Measurements from ENCODE around the gene C10orf67.
"Not testable (repeated sequence)": the region's sequence is repeated elsewhere in the genome, so short reads cannot be mapped to it uniquely, and the experiment has no call there.

C10orf67 gene

GRCh38 chr10:23368816-23369640 is 24.4 kb upstream of the C10orf67 start:
- no peak for DNase-seq (ENCODE audit: insufficient read length, low spot score)
- no peak for TF ChIP-seq CTCF (IDR thresholded peaks at IDR 0.05; ENCODE audit: insufficient read depth, missing control alignments)
- no peak for FAIRE-seq

GRCh38 chr10:23367896-23368595 is 23.4 kb upstream of the C10orf67 start:
- no peak for FAIRE-seq
- DNase-seq (ENCODE audit: insufficient read length, low spot score) = no peak
- TF ChIP-seq CTCF (IDR thresholded peaks at IDR 0.05; ENCODE audit: insufficient read depth, missing control alignments) = no peak

- not testable (repeated sequence) for FAIRE-seq; DNase-seq (ENCODE audit: insufficient read length, low spot score)
These were observed 20.9 kb upstream of the C10orf67 start for GRCh38 chr10:23365417-23366030.

GRCh38 chr10:23364378-23364777 is 19.8 kb upstream of the C10orf67 start:
- no peak for FAIRE-seq
- no peak for DNase-seq (ENCODE audit: insufficient read length, low spot score)
- TF ChIP-seq CTCF (IDR thresholded peaks at IDR 0.05; ENCODE audit: insufficient read depth, missing control alignments) = no peak

- FAIRE-seq = no peak
- no peak for TF ChIP-seq CTCF (IDR thresholded peaks at IDR 0.05; ENCODE audit: insufficient read depth, missing control alignments)
- DNase-seq (ENCODE audit: insufficient read length, low spot score) = no peak
These were observed 19.2 kb upstream of the C10orf67 start for GRCh38 chr10:23363793-23364135.

- TF ChIP-seq CTCF (IDR thresholded peaks at IDR 0.05; ENCODE audit: insufficient read depth, missing control alignments) = no peak
- FAIRE-seq (no peak), DNase-seq (ENCODE audit: insufficient read length, low spot score) (no peak)
These were observed 18.5 kb upstream of the C10orf67 start for GRCh38 chr10:23362879-23363792.
